Osteoblast (primary cell): ENCODE measurements around the gene CPNE4. TPM values are rescaled to one million over a fixed set of nuclear protein-coding genes. Genes with fewer than 3 reads are reported as not detected.

Experiments
- DNase-seq: peaks from one replicate; pipeline ENCODE4 v3.0.0; 2011; ENCODE audit warnings: low spot score, mixed read lengths; ENCODE audit not compliant: insufficient read length; ENCODE audit errors: missing footprints
- H2AFZ ChIP-seq: 2 replicates; pipeline ENCODE4 v1.6.0; 2011; ENCODE audit warnings: mild to moderate bottlenecking, low read length
- H3K27ac ChIP-seq: 2 replicates; pipeline ENCODE4 v1.5.1; 2011; ENCODE audit warnings: mild to moderate bottlenecking, low read depth, low read length, moderate library complexity
- H3K27me3 ChIP-seq: 2 replicates; pipeline ENCODE4 v1.6.0; 2012; ENCODE audit warnings: mild to moderate bottlenecking, control low read depth, inconsistent platforms, low read length, moderate library complexity; ENCODE audit not compliant: insufficient read depth
- H3K36me3 ChIP-seq: 2 replicates; pipeline ENCODE4 v1.5.1; 2011; ENCODE audit warnings: mild to moderate bottlenecking, low read length, control low read depth, moderate library complexity; ENCODE audit not compliant: insufficient read depth
- H3K4me1 ChIP-seq: 2 replicates; pipeline ENCODE4 v1.5.1; 2011; ENCODE audit warnings: mild to moderate bottlenecking, low read length, control low read depth, moderate library complexity; ENCODE audit not compliant: insufficient read depth
- H3K4me2 ChIP-seq: 2 replicates; pipeline ENCODE4 v1.6.0; 2011; ENCODE audit warnings: mild to moderate bottlenecking, low read length; ENCODE audit not compliant: insufficient read depth
- H3K4me3 ChIP-seq: fragments of 200-600 bp; sonication (generic); 3 replicates; pipeline ENCODE4 v1.5.1; 2012; ENCODE audit warnings: mild to moderate bottlenecking, low read length, inconsistent platforms; ENCODE audit not compliant: insufficient read depth
- H3K79me2 ChIP-seq: 2 replicates; pipeline ENCODE4 v1.6.0; 2012; ENCODE audit warnings: mild to moderate bottlenecking, low read length, control low read depth, inconsistent platforms; ENCODE audit not compliant: insufficient read depth
- H3K9me3 ChIP-seq: 2 replicates; pipeline ENCODE4 v1.5.1; 2011; ENCODE audit warnings: low read depth, low read length, control low read depth
- H4K20me1 ChIP-seq: 2 replicates; pipeline ENCODE4 v1.6.0; 2012; ENCODE audit warnings: mild to moderate bottlenecking, low read length, control low read depth; ENCODE audit not compliant: insufficient read depth
- total RNA-seq: library from RNA; depleted of rRNA; stranded (reverse); fragments of >200 nt; gene quantifications from 2 replicates; pipeline ENCODE4 v1.2.3, GENCODE V29; 2012
- TF ChIP-seq, protein P1 (sequence below): IDR thresholded peaks from 2 replicates; pipeline ENCODE4 v1.5.1; 2011; ENCODE audit warnings: mild to moderate bottlenecking, low read depth, low read length, moderate library complexity; ENCODE audit errors: extremely low read depth

Gene CPNE4
- total RNA-seq, 1 donor = not detected

DNA sequence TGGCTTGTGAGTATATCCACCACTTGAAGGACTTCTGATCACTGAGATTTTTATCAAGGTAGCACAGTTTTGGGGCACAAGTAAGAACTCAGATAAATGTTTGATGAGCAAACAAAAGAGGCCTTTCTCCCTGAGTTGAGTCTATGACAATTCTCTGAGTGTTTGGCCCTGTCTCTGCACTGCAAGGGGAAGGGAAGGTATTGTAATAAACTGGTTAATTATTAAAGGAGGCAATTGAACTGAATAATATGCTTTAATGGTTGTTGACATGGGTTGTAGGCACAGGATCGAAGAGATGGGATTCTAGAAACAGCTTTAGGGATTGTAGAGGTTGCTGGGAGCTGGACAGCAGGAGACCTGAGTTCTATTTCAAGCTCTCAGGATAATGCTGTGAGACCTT, 437.0 kb downstream of the CPNE4 start:
- Histone ChIP-seq H3K4me1 (no peaks in the 10 kb centered on the region), H4K20me1 (no peaks in the 10 kb centered on the region), H3K27me3 (no peaks in the 10 kb centered on the region), H3K4me2 (no peak overlapping the region), H3K79me2 (no peaks in the 10 kb centered on the region), H2AFZ (no peak overlapping the region), H3K9me3 (no peaks in the 10 kb centered on the region), H3K4me3 (no peak overlapping the region), H3K27ac (no peak overlapping the region), H3K36me3 (no peaks in the 10 kb centered on the region)
- DNase-seq = peak; percentile 15
- TF ChIP-seq, protein P1, sequence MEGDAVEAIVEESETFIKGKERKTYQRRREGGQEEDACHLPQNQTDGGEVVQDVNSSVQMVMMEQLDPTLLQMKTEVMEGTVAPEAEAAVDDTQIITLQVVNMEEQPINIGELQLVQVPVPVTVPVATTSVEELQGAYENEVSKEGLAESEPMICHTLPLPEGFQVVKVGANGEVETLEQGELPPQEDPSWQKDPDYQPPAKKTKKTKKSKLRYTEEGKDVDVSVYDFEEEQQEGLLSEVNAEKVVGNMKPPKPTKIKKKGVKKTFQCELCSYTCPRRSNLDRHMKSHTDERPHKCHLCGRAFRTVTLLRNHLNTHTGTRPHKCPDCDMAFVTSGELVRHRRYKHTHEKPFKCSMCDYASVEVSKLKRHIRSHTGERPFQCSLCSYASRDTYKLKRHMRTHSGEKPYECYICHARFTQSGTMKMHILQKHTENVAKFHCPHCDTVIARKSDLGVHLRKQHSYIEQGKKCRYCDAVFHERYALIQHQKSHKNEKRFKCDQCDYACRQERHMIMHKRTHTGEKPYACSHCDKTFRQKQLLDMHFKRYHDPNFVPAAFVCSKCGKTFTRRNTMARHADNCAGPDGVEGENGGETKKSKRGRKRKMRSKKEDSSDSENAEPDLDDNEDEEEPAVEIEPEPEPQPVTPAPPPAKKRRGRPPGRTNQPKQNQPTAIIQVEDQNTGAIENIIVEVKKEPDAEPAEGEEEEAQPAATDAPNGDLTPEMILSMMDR = no peak

DNA sequence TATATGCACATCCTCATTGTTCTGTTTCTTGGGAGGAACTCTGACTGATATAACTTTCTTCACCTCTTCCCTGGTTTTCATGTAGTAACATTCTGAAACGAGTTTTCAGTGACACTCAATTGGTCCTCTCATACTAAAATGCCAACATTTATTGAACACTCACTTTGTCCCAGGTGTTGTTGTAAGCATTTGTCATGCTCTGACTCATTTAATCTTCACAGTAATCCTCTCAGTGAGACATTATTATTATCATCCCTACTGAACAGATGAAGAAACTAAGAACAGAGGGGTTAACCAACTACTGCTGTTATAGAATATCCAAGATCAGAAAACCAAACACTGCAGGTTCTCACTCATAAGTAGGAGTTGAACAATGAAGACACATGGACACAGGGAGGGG, 437.9 kb downstream of the CPNE4 start:
- H3K79me2 ChIP-seq = no peaks in the 10 kb centered on the region
- H3K27ac ChIP-seq = no peak overlapping the region
- H3K4me1 ChIP-seq = no peaks in the 10 kb centered on the region
- H3K4me3 ChIP-seq = no peak overlapping the region
- no peak for DNase-seq
- H3K27me3 ChIP-seq = no peaks in the 10 kb centered on the region
- no peak overlapping the region for H2AFZ ChIP-seq
- no peaks in the 10 kb centered on the region for H4K20me1 ChIP-seq
- no peak overlapping the region for H3K4me2 ChIP-seq
- H3K9me3 ChIP-seq = no peaks in the 10 kb centered on the region
- no peaks in the 10 kb centered on the region for H3K36me3 ChIP-seq
- TF ChIP-seq, protein P1 = no peak

GRCh38 chr3:131591394-131592014, 443.3 kb downstream of the CPNE4 start:
- peak; percentile 11 for DNase-seq
- TF ChIP-seq, protein P1 = no peak
- Histone ChIP-seq H2AFZ (no peak overlapping the region), H3K9me3 (no peaks in the 10 kb centered on the region), H3K4me3 (no peak overlapping the region), H3K4me1 (no peaks in the 10 kb centered on the region), H3K4me2 (no peak overlapping the region), H3K27ac (no peak overlapping the region), H3K27me3 (no peaks in the 10 kb centered on the region), H3K36me3 (no peaks in the 10 kb centered on the region), H3K79me2 (no peaks in the 10 kb centered on the region), H4K20me1 (no peaks in the 10 kb centered on the region)

GRCh38 chr3:131586277-131586676, 448.5 kb downstream of the CPNE4 start:
- DNase-seq = no peak
- Histone ChIP-seq H3K4me2 (no peak overlapping the region), H3K36me3 (no peaks in the 10 kb centered on the region), H3K27me3 (no peaks in the 10 kb centered on the region), H4K20me1 (no peaks in the 10 kb centered on the region), H3K9me3 (no peaks in the 10 kb centered on the region), H3K27ac (no peak overlapping the region), H3K4me1 (no peaks in the 10 kb centered on the region), H3K79me2 (no peaks in the 10 kb centered on the region), H2AFZ (no peak overlapping the region), H3K4me3 (no peak overlapping the region)
- TF ChIP-seq, protein P1 = no peak
